Suppressor macrophage treated with lipopolysaccharide for 1 hour (primary cell): ENCODE measurements around the gene KICS2.
"Not testable (repeated sequence)": the region's sequence is repeated elsewhere in the genome, so short reads cannot be mapped to it uniquely, and the experiment has no call there.

Experiments used
- DNase-seq, 3 donors: peaks; one replicate each; pipeline ENCODE4 v3.0.0-alpha.2; 2020 to 2022

Gene KICS2

GRCh38 chr12:64212119-64212746 lies 9.9 kb downstream of the KICS2 start:
- DNase-seq, result peak; percentile 20 to 58 (median 55)

GRCh38 chr12:64207453-64207852 lies 14.6 kb downstream of the KICS2 start:
- DNase-seq, result no peak

- DNase-seq, result no peak
These were observed 16.6 kb downstream of the KICS2 start for GRCh38 chr12:64205542-64205941.

GRCh38 chr12:64203775-64204174 lies 18.3 kb downstream of the KICS2 start:
- DNase-seq, result no peak

GRCh38 chr12:64203036-64203435 lies 19.1 kb downstream of the KICS2 start:
- DNase-seq, result no peak

GRCh38 chr12:64195841-64196240 lies 26.3 kb downstream of the KICS2 start:
- not testable (repeated sequence) for DNase-seq

- DNase-seq, result no peak
These were observed 27.6 kb downstream of the KICS2 start for GRCh38 chr12:64194333-64195149.

- peak in 1 of 3 donors; percentile 7 for DNase-seq
These were observed 28.2 kb downstream of the KICS2 start for GRCh38 chr12:64193931-64194330.

- DNase-seq, result peak in 1 of 3 donors; percentile 45
These were observed 29.3 kb downstream of the KICS2 start for GRCh38 chr12:64192644-64193444.

- no peak for DNase-seq
These were observed 32.0 kb downstream of the KICS2 start for GRCh38 chr12:64190140-64190539.

- DNase-seq, result no peak
These were observed 32.6 kb downstream of the KICS2 start for GRCh38 chr12:64189530-64189929.

- DNase-seq, result peak in 1 of 3 donors; percentile 13
These were observed 34.3 kb downstream of the KICS2 start for GRCh38 chr12:64187794-64188193.

GRCh38 chr12:64187370-64187769 lies 34.7 kb downstream of the KICS2 start:
- DNase-seq, result peak; percentile 49 to 82 (median 78)

- peak; percentile 56 to 71 (median 66) for DNase-seq
These were observed 35.3 kb downstream of the KICS2 start for GRCh38 chr12:64186789-64187188.

- DNase-seq, result no peak
These were observed 37.9 kb downstream of the KICS2 start for GRCh38 chr12:64184216-64184615.

- peak; percentile 72 to 86 (median 85) for DNase-seq
These were observed 40.4 kb downstream of the KICS2 start for GRCh38 chr12:64181430-64182291.

- DNase-seq, result peak in 1 of 3 donors; percentile 31
These were observed 41.1 kb downstream of the KICS2 start for GRCh38 chr12:64180951-64181350.

- DNase-seq, result peak in 1 of 3 donors; percentile 35
These were observed 44.0 kb downstream of the KICS2 start for GRCh38 chr12:64178122-64178521.

GRCh38 chr12:64177001-64177400 lies 45.1 kb downstream of the KICS2 start:
- peak in 1 of 3 donors; percentile 13 for DNase-seq

- DNase-seq, result peak in 1 of 3 donors; percentile 30
These were observed 46.7 kb downstream of the KICS2 start for GRCh38 chr12:64175254-64175945.

GRCh38 chr12:64173456-64173855 lies 48.6 kb downstream of the KICS2 start:
- DNase-seq, result no peak
